Caki2 (cell line): ENCODE measurements around the gene PHGDH. TPM values are rescaled to one million over a fixed set of nuclear protein-coding genes. Genes with fewer than 3 reads are reported as not detected.
"Not testable (repeated sequence)": the region's sequence is repeated elsewhere in the genome, so short reads cannot be mapped to it uniquely, and the experiment has no call there.

ENCODE experiments used
- DNase-seq: peaks from one replicate; pipeline ENCODE4 v3.0.0-alpha.2; 2015; ENCODE audit warnings: low read depth
- in situ Hi-C: cut with HindIII; loops from 2 replicates; pipeline ENCODE4 v1.10.0; 2016; ENCODE audit warnings: low sequenced_read_pairs, low pct_unique_long_range_greater_than_20kb, mixed read lengths
- total RNA-seq: library from RNA; depleted of rRNA; stranded (reverse); fragments of >200 nt; shearing (Covaris generic); gene quantifications from 2 replicates; pipeline ENCODE4 v1.2.3, GENCODE V29; 2014; ENCODE audit warnings: low replicate concordance; rRNA removed

PHGDH gene
- total RNA-seq, 1 experiment from 2014 or later = 74.9 TPM

DNA sequence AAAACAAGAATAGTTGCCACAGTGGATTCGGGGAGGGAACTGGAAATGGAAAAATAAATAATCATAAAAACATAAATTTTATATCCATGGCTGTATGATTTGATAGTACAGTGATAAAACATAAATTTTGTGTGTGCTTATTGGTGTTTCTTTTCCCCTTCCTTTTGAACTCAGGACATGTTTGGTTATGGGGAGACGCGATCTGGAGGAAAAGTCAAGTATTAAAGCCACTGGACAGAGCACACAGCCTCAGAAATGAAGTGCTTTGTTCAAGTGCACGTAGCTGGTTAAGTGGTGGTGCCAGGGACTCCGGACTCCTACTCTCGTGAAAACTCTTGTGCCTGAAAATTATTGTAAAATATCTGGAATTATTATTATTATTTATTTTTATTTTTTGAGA lies 66.6 kb downstream of the PHGDH start:
- in situ Hi-C loops = no loop called here
- no peak for DNase-seq

DNA sequence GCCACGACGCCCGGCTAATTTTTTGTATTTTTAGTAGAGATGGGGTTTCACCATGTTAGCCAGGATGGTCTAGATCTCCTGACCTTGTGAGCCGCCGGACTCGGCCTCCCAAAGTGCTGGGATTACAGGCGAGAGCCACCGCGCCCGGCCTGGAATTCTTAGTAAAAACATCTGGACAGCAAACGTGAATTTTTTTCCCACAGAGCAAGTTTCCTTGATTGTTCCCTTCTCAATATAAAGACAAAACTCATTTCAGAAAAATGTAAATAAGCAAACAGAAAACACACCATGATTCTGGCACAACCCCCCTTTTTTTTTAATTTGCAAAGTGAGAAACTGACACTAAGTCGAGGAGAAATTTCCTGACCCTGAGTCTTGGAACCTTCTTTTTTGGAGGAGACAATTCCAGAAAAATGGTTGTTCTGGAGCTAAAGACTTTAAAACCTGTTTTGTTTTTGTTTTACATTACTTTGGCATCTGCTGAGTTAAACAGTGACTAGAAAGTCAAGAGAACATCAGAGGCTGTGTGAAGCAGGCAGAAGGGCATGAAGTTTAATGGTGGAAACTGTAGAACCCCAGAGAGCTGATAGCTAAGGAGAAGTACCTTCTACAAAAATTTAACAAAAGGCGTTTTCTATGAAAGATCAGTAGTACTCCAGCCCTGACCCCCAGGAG lies 67.3 kb downstream of the PHGDH start:
- DNase-seq = no peak
- in situ Hi-C loops = no loop called here

DNA sequence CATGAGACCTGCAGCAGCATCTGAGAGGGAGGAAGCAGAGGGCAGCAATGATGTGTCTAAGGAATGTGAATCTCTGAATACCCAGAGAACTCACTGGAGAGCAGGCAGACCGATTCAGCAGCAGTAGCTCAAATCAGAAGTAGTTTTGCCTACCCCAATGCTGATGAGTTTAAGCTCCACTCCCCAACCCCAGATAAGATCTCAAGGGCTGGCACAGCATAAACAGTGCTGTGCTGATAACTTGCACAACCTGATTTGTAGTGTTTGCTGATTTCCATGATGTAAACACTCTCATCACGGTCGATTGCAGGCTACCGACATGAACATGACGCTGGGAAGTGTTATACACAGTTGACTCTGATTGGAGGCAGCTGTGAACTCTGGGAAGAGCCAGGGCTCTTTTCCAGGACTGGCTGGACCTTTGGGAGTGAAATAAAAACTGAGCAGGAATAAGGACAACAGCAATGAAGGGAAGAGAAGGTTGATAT lies 68.2 kb downstream of the PHGDH start:
- in situ Hi-C loops = no loop called here
- no peak for DNase-seq

DNA sequence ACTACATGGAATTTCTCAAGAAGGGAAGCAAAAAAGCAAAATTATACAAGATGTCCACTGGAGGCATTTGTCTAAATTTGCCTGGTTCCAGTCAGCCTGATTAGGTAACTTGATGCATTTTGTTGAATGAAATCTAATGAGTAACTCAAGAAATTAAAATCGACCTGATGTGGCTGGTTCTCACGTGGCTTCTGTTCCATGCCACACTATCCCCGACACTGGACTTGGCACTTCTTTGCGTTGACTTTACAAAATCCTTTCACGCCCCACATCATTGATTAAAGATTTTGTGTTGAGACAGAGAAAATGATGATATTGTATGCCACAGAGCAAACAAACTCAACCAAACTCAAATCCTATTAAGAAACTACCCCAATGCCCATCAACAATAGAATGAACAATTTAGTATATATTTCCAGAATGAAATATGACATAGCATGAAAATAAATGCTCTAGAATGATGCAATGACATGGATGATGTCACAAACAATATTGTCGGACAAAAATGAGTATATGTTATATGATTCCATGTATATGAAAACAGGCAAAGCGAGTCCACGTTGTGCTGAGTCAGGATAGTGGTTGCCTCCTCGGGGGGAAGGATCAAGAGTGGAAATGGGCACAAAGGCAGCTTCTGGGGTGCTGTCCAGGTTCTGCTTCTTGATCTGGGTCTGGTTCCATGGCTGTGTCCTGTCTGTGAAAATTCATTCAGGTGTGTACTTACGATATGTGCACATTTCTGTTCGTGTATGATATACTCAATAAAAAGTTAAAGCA lies 69.9 kb downstream of the PHGDH start:
- DNase-seq = no peak
- in situ Hi-C loops = no loop called here

DNA sequence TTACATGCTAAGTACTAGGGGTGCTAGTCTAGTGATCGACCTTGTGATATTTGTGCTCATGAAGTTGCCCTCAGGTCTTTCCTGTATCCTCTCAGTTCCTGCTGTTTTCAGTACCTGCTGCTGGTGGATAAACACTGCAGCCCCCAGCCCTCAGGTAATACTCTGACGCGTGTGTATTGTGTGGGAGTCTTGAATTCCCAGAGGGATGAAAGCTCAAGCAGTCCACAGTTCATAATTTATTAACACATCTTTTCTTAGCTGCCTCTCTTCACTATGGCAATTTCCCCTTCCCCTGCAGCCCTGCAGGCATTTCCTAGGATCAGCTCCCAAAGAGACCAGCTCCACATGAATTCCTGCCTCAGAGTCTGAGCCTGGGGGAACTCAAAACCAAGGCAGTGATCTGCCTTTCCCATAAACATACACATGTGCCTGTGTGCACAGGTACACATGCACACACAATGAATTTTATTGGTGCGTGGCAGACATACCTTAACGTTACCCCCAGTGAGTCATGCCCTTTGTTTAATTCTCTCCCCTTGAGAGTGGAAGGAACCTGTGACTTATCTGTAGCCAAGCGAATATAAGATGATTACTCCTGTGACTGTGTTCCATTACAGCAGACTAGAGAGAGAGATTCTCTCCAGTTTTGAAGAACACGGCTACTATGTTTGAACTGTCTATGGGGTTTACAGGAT lies 71.0 kb downstream of the PHGDH start:
- no peak for DNase-seq
- in situ Hi-C loops = no loop called here

DNA sequence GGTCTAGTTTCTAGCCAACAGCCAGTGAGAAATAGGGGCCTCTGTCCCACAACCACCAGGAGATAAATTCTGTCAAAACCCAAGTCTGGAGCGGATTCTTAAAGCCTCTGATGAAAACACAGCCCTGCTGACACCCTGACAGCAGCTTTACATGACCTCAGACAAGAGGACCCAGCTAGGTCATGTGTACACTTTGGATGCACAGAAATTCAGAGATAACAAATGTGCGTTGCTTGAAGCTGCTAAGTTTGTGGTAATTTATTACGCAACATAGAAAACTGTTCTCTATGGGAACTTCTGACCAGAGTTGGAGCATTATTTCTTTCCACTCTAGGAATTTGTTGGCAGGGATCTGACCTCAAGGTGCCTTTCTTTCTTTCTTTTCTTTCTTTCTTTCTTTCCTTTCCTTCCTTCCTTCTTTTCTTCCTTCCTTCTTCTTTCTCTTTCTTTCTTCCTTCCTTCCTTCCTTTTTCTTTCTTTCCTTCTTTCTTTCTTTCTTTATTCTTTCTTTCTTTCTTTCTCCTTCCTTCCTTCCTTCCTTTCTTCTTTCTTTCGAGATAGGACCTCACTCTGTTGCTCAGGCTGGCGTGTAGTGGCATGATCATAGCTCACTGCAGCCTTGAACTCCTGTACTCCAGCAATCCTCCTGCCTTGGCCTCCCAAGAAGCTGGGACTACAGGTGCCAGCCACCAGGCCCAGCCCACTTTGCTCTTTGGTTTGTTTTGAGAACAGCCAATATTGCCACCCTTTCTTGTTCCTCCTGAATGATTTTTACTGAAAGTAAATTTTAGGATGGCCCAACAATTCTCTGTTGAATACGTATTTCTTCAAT lies 71.8 kb downstream of the PHGDH start:
- in situ Hi-C loops = no loop called here

DNA sequence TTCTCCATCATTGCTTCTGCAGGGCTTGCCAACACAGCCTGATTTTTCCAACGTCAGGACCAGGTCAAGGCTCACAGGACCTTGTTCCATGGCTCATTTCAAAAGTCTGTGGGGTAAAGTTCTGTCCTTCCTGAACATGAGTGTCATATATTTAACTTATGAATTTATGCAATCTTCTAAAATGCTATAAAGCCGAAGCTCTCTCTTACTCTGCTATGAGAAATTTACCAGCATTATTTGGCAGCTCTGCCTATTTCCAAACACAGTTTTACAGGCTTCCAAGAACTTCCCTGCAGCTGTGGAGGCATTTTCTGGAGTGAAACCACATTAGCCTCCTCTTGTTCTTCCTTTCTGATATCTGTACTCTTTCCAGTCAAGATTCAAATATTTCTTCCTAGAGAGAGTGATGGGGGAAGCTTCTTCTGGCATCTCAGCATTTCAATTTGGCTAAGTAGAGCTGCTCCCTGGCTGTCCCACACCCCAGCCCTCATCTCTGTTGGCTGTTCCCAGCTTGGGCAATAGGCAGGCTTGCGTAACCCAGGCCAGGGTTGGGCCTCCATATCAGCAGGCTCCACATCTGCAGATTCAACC lies 72.6 kb downstream of the PHGDH start:
- in situ Hi-C loops = no loop called here
- DNase-seq = no peak

More for the DNA sequence above, 71.8 kb downstream of the PHGDH start:
- no peak for DNase-seq

DNA sequence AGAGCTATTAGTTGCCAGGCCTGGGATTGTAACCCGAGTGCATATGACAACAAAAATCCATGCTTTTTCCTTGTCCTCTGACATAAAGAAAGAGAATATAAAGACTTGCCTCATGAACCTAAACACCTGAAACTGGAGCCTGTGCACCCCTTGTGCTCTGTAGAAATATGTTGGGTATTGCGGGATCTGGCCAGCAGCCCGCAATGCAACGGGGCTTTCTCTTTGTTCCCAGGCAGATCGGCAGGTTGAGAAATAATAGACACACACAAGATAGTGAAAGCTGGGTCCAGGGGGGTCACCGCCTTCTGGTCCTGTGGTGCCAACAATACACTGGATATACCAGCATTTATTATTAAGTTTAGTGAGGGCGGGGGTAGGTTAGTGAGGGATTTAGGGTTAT lies 74.3 kb downstream of the PHGDH start:
- in situ Hi-C loops, DNase-seq: not testable (repeated sequence)

DNA sequence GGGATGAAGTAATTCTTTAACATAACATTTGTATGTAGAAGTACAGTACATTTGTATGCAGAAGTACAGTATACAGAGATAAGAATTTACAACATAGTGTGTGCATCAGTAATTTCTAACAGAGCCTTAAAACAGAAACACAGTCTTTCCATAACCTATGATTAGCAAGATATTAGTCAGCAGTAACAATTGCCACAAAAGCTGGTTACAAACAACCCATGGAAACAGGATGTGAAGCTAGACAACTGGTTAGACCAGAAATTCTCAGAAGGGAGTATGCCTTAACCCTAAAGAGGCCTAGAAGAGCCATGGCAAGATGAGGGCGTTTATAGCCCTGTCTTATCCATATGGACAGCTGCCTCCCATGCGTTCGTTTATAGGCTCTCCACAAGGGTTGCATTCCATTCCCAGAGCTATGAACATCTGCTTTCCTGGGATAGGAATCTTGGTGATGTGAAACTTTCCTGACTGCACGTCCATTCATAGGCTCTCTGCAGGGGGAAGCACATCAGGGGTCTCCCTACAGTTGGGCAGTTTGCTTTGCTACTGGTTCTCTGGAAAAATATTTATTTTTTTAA lies 74.8 kb downstream of the PHGDH start:
- DNase-seq, in situ Hi-C loops: not testable (repeated sequence)

DNA sequence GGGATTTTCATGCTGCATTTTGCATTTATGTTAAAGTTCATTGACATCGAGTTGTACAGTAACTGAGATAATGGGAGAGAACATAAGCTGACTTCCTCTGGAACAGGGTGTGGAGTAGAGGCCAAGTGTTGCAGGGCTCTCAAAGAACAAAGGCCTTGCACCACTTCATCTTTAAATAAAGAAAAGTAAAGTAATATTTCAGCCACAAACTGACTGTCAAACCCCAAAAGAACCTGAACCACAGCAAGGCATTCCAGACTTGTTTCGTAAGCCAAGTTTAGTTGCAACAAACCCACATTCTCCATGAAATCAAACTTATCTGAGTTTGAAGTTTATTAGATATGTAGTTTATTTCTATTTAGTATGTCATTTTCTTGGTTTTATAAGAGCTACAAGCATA lies 76.0 kb downstream of the PHGDH start:
- no peak for DNase-seq
- in situ Hi-C loops = no loop called here

DNA sequence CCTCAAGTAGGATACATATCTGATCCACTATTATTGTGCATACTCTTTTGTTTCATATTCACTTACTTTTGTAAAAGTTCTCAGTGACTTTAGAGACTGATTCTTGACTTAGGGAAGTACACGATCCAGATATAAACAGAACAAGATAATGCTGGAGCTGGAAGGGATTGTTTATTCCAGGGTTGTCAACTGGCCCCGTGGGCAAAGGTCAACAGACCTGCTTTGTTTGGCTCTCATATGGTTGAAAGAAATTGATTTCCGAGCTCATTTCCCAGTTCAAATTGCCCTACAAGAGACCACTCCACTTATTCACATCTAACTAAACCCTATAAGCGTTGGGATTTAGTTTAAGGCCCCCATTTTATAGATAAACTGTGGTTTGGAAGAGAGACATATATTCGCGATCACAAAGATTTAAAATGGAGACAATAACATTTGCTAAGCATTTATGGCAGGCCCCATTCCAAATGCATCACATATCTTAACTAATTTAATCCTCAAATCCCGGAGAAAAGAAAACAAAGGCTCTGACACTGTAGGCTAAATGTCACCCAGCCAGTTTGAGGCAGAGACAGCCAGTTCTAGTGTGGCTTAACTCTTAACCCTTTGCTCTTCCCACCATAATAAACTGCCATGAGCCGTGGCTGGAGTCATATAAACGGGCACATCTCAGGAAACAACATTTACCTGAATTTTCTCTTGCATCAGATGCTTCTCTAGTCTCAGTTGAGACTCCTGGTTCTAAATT lies 78.9 kb downstream of the PHGDH start:
- in situ Hi-C loops = no loop called here

DNA sequence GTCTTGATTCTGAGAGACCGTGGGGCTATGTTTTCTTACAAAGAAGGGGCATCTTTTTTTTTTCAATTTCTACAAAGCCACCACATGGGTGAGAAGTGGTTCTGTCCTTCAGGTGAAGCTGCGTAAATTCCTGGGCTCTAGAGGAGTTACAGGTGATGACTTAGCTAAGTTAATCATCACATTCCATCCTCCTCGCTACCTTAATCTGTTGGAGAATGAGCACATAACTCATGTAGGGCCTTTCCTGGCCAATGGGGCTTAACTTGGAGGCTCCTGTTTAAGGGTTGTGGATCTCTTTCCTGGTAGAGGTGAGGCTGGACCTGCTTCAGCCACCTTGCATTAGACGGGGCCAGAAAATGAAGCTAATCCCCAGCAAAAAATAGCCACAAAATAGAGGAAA lies 79.6 kb downstream of the PHGDH start:
- in situ Hi-C loops = no loop called here
- no peak for DNase-seq

More for the DNA sequence above, 78.9 kb downstream of the PHGDH start:
- DNase-seq = no peak

Other genes starting within 250 kb of the PHGDH start
- not detected in 2 replicates for gene HSD3B1, start 204.7 kb upstream of the PHGDH start, total RNA-seq
- gene ZNF697, start 63.7 kb upstream of the PHGDH start, total RNA-seq = 1.6 TPM in 1 of 2 replicates, not detected in the other
- gene HMGCS2, start 57.0 kb downstream of the PHGDH start, total RNA-seq = not detected in 2 replicates
- not detected in 2 replicates for gene REG4, start 99.5 kb downstream of the PHGDH start, total RNA-seq
- gene ADAM30, start 184.6 kb downstream of the PHGDH start, total RNA-seq = not detected in 2 replicates